ENCODE results near the gene SLAMF1.
"Not testable (repeated sequence)": the region's sequence is repeated elsewhere in the genome, so short reads cannot be mapped to it uniquely, and the experiment has no call there.

SLAMF1 gene

GRCh38 chr1:160570840-160571239 lies 76.0 kb downstream of the SLAMF1 start:
- in situ Hi-C loops (cut with MboI; ENCODE audit: low sequenced_read_pairs, unreplicated experiment), result no loop called here
- no peak for DNase-seq (ENCODE audit: low spot score)
- no peak for TF ChIP-seq CTCF (IDR thresholded peaks at IDR 0.05; ENCODE audit: borderline replicate concordance, control extremely low read depth, extremely low read depth, insufficient read depth, missing control alignments)

GRCh38 chr1:160569806-160570205 lies 77.0 kb downstream of the SLAMF1 start:
- in situ Hi-C loops (cut with MboI; ENCODE audit: low sequenced_read_pairs, unreplicated experiment), result no loop called here
- TF ChIP-seq CTCF (IDR thresholded peaks at IDR 0.05; ENCODE audit: borderline replicate concordance, control extremely low read depth, extremely low read depth, insufficient read depth, missing control alignments), result no peak

GRCh38 chr1:160567858-160568682 lies 78.8 kb downstream of the SLAMF1 start:
- no peak for DNase-seq (ENCODE audit: low spot score)
- no peak for TF ChIP-seq CTCF (IDR thresholded peaks at IDR 0.05; ENCODE audit: borderline replicate concordance, control extremely low read depth, extremely low read depth, insufficient read depth, missing control alignments)
- in situ Hi-C loops (cut with MboI; ENCODE audit: low sequenced_read_pairs, unreplicated experiment), result no loop called here

More at GRCh38 chr1:160569806-160570205, 77.0 kb downstream of the SLAMF1 start:
- no peak for DNase-seq (ENCODE audit: low spot score)

DNA sequence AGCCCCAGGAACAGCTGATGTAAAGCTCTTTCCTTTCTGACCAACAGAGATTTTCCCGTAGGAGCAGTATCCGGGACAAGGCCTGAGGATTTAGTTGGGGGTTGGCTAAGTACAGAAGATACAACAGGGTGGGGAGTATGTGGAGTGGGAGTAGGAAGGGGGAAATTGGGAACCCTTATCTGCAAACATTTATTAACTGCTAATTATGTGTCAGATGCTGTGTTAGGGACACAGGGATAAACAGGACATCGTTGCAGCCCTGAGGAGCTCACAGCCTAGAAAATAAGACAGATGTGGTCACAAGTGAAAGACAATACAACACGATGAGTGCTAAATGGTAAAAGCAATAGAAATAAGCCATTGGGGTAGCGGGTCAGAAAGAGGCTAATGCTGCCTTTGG lies 79.5 kb downstream of the SLAMF1 start:
- no peak for TF ChIP-seq CTCF (IDR thresholded peaks at IDR 0.05; ENCODE audit: borderline replicate concordance, control extremely low read depth, extremely low read depth, insufficient read depth, missing control alignments)
- DNase-seq (ENCODE audit: low spot score), result no peak
- in situ Hi-C loops (cut with MboI; ENCODE audit: low sequenced_read_pairs, unreplicated experiment), result no loop called here

DNA sequence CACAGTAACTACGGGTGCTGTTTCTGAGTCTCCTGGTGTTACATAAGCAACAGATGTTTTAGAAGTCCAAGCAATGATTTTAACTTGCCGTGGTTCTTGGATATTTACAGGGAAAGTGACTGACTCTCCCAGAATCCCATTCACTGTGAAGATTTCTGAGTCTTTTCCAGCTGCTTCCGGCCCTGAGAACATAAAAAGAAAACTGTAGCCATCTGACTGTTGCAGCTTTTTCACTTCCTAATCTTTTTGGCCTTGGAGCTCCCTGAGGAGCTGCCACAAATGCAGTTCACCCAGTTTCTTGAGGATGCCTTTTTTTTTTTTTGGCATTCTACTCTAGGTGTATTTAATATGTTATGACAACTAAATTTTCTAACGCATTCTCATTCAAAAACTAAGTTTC lies 81.3 kb downstream of the SLAMF1 start:
- in situ Hi-C loops (cut with MboI; ENCODE audit: low sequenced_read_pairs, unreplicated experiment), result no loop called here
- TF ChIP-seq CTCF (IDR thresholded peaks at IDR 0.05; ENCODE audit: borderline replicate concordance, control extremely low read depth, extremely low read depth, insufficient read depth, missing control alignments), result no peak
- DNase-seq (ENCODE audit: low spot score), result no peak

DNA sequence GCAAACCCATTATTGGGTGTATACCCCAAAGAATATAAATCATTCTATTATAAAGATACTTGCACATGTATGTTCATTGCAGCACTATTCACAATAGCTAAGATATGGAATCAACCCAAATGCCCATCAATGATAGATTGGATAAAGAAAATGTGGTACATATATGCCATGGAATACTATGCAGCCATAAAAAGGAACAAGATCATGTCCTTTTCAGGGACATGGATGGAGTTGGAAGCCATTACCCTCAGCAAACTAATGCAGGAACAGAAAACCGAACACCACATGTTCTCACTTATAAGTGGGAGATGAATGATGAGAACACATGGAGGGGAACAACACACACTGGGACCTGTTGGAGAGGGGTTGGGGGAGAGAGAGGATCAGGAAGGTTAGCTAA lies 83.6 kb downstream of the SLAMF1 start:
- in situ Hi-C loops (cut with MboI; ENCODE audit: low sequenced_read_pairs, unreplicated experiment); DNase-seq (ENCODE audit: low spot score): not testable (repeated sequence)

DNA sequence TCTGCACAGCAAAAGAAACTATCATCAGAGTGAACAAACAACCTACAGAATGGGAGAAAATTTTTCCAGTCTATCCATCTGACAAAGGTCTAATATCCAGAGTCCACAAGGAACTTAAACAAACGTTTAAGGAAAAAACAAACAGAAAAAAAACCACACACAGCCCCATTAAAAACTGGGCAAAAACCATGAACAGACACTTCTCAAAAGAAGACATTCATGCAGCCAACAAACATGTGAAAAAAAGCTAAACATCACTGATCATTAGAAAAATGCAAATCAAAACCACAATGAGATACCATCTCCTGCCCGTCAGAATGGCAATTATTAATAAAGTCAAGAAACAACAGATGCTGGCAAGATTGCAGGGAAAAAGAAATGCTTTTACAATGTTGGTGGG lies 84.1 kb downstream of the SLAMF1 start:
- in situ Hi-C loops (cut with MboI; ENCODE audit: low sequenced_read_pairs, unreplicated experiment); DNase-seq (ENCODE audit: low spot score): not testable (repeated sequence)

- in situ Hi-C loops (cut with MboI; ENCODE audit: low sequenced_read_pairs, unreplicated experiment), result no loop called here
- no peak for DNase-seq (ENCODE audit: low spot score)
- no peak for TF ChIP-seq CTCF (IDR thresholded peaks at IDR 0.05; ENCODE audit: borderline replicate concordance, control extremely low read depth, extremely low read depth, insufficient read depth, missing control alignments)
These were observed 86.0 kb downstream of the SLAMF1 start for GRCh38 chr1:160560806-160561205.
